MCF 10A (cell line): ENCODE measurements around the gene MTHFD1L. TPM values are rescaled to one million over a fixed set of nuclear protein-coding genes. Genes with fewer than 3 reads are reported as not detected.

ENCODE experiments used
- BruUV-seq: library from RNA; stranded (reverse); fragments of 400-500 nt; replicated peaks from 2 replicates; lab custom pipeline; 2021; lab: Mats Ljungman, UMichigan
- CTCF ChIA-PET: fragments of 300-600 bp; sonication (Branson Sonifier 250); formaldehyde crosslinking; extraction: SDS; loops from one replicate; lab custom pipeline; 2021; ENCODE audit warnings: antibody characterized with exemption, inconsistent platforms; lab: Yijun Ruan, JAX
- POLR2A ChIA-PET: fragments of 300-600, 350-650 bp; sonication (Branson Sonifier 250); formaldehyde crosslinking; extraction: SDS; loops from one replicate; lab custom pipeline; 2020; ENCODE audit warnings: antibody characterized with exemption, inconsistent platforms; lab: Yijun Ruan, JAX
- DNase-seq: peaks from one replicate; pipeline ENCODE4 v3.0.0-alpha.2; 2018; ENCODE audit not compliant: unreplicated experiment
- H3K27ac Mint-ChIP-seq: one replicate; pipeline ENCODE4 v1.8.0; 2022; ENCODE audit warnings: mild to moderate bottlenecking, low read depth, mixed read lengths; ENCODE audit not compliant: unreplicated experiment
- H3K27me3 Mint-ChIP-seq: one replicate; pipeline ENCODE4 v1.8.0; 2022; ENCODE audit warnings: mixed read lengths; ENCODE audit not compliant: insufficient read depth, unreplicated experiment
- H3K36me3 Mint-ChIP-seq: one replicate; pipeline ENCODE4 v1.8.0; 2022; ENCODE audit warnings: mild to moderate bottlenecking, moderate library complexity, mixed read lengths; ENCODE audit not compliant: insufficient read depth, unreplicated experiment
- H3K4me1 Mint-ChIP-seq: one replicate; pipeline ENCODE4 v1.8.0; 2022; ENCODE audit warnings: mixed read lengths; ENCODE audit not compliant: insufficient read depth, unreplicated experiment
- H3K4me3 Mint-ChIP-seq: one replicate; pipeline ENCODE4 v1.8.0; 2022; ENCODE audit warnings: mild to moderate bottlenecking, moderate library complexity, mixed read lengths; ENCODE audit not compliant: unreplicated experiment
- H3K9me3 Mint-ChIP-seq: one replicate; pipeline ENCODE4 v1.8.0; 2022; ENCODE audit warnings: mixed read lengths; ENCODE audit not compliant: unreplicated experiment
- CTCF ChIP-seq: fragments of 200-600 bp; IDR thresholded peaks from one replicate; pipeline ENCODE4 v1.8.0; 2022; ENCODE audit warnings: antibody characterized with exemption, mild to moderate bottlenecking; ENCODE audit not compliant: unreplicated experiment
- intact Hi-C: fragments of 100-400 bp; cut with micrococcal nuclease; formaldehyde crosslinking; loops from 2 replicates; pipeline ENCODE4 v1.14.1; 2022
- total RNA-seq: library from RNA; stranded (reverse); gene quantifications from 2 replicates; pipeline ENCODE4 v1.2.3, GENCODE V29; 2022

The MTHFD1L gene
- total RNA-seq, 1 experiment from 2014 or later: 110 TPM

- peak; percentile 57 for DNase-seq
- H3K9me3 Mint-ChIP-seq: peaks cover 7% of the 10 kb centered on the region
Observed at GRCh38 chr6:151148111-151148510, 282.6 kb downstream of the MTHFD1L start.

GRCh38 chr6:151149793-151150192 is 284.3 kb downstream of the MTHFD1L start:
- H3K4me1 Mint-ChIP-seq: peaks cover 9% of the 10 kb centered on the region
- H3K4me3 Mint-ChIP-seq: no peak overlapping the region
- CTCF ChIA-PET: interaction anchor here (1.3 to 1.8 kb wide), 2 partner anchors 16 to 135 kb away, joined by 4 to 5 read pairs; no protein-coding TSS in a partner anchor
- no peak for TF ChIP-seq CTCF
- no peak overlapping the region for H3K27ac Mint-ChIP-seq
- POLR2A ChIA-PET: interaction anchor here (1.1 kb wide), 1 partner anchor 11 kb away, joined by 3 read pairs; no protein-coding TSS in a partner anchor
- intact Hi-C loops: no loop called here
- no TSS peak for BruUV-seq
- H3K27me3 Mint-ChIP-seq: peaks cover 15% of the 10 kb centered on the region
- H3K36me3 Mint-ChIP-seq: peaks cover 6% of the 10 kb centered on the region
- peaks cover 7% of the 10 kb centered on the region for H3K9me3 Mint-ChIP-seq
- no peak for DNase-seq

More at GRCh38 chr6:151148111-151148510, 282.6 kb downstream of the MTHFD1L start:
- intact Hi-C loops: no loop called here
- POLR2A ChIA-PET: interaction anchor here (1.2 kb wide), 2 partner anchors 33 to 66 kb away, joined by 3 read pairs; no protein-coding TSS in a partner anchor
- Mint-ChIP-seq H3K27ac (no peak overlapping the region), H3K4me1 (peaks cover 9% of the 10 kb centered on the region), H3K36me3 (peaks cover 6% of the 10 kb centered on the region), H3K4me3 (no peak overlapping the region), H3K27me3 (peaks cover 12% of the 10 kb centered on the region)
- no TSS peak for BruUV-seq
- TF ChIP-seq CTCF: no peak
- CTCF ChIA-PET: interaction anchor here (1.0 to 1.8 kb wide), 2 partner anchors 133 to 176 kb away, joined by 4 to 5 read pairs; no protein-coding TSS in a partner anchor
